Stimulated activated naive CD8-positive, alpha-beta T cell treated with anti-CD3 and anti-CD28 coated beads, Interleukin-15, Interleukin-2, amounts not matched to agents 100 ng/mL and 50 ng/mL, for 24 hours (primary cell): Measurements from ENCODE around the gene USP17L15.
"Not testable (repeated sequence)": the region's sequence is repeated elsewhere in the genome, so short reads cannot be mapped to it uniquely, and the experiment has no call there.

ENCODE experiments used
- H3K27ac Mint-ChIP-seq: one replicate; pipeline ENCODE4 v1.8.0; 2021; ENCODE audit warnings: mild to moderate bottlenecking, mixed read lengths
- H3K27me3 Mint-ChIP-seq: one replicate; pipeline ENCODE4 v1.8.0; 2021; ENCODE audit warnings: mixed read lengths
- H3K36me3 Mint-ChIP-seq: one replicate; pipeline ENCODE4 v1.8.0; 2021; ENCODE audit warnings: low read depth, mixed read lengths
- H3K4me1 Mint-ChIP-seq: one replicate; pipeline ENCODE4 v1.8.0; 2021; ENCODE audit warnings: low read depth, mixed read lengths
- H3K4me3 Mint-ChIP-seq: one replicate; pipeline ENCODE4 v1.8.0; 2021; ENCODE audit warnings: mild to moderate bottlenecking, mixed read lengths
- H3K9me3 Mint-ChIP-seq: one replicate; pipeline ENCODE4 v1.8.0; 2021; ENCODE audit warnings: mixed read lengths

USP17L15 gene

DNA sequence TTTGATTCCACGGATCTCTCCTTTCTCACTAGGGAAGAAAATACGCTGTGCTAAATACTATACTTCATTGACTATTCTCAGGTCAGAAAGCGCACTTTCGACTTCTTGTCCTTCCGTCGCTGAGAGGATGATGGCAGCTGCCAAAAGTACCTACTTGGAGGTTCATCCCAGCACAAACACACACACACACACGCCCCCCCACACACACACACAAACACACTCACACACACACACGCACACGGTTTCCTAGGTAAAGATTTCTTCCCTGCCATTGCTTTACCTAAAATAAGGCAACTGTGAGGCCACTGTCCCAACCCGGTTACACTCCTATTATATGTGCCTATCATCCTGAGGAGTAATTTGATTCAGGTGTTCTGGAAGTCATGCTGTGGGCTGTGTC is 37.5 kb downstream of the USP17L15 start:
- not testable (repeated sequence) for H3K27ac Mint-ChIP-seq, H3K4me1 Mint-ChIP-seq, H3K9me3 Mint-ChIP-seq, H3K36me3 Mint-ChIP-seq, H3K27me3 Mint-ChIP-seq, H3K4me3 Mint-ChIP-seq
